Measurements from ENCODE around the gene EIF1.

Gene EIF1

DNA sequence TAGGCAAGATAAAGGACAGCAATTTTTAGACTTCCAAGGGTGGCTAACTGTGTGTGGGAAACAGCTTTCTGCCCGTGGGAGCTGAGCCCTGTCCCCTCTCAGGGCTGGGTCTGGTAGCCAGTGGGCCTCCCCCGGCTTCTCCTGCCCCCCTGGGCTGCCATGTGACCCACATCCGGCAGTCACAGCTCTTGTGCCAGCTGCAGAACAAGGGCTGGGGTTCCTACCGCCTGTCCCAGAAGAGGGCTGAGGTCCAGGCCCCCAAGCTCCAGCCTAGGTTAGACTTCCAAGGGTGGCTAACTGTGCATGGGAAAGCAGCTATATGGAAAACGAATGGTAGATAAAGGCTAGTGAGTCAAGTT, 29.6 kb downstream of the EIF1 start:
- no peak overlapping the region for H3K4me3 ChIP-seq (ENCODE audit: low read length)
- TF ChIP-seq, protein P1, sequence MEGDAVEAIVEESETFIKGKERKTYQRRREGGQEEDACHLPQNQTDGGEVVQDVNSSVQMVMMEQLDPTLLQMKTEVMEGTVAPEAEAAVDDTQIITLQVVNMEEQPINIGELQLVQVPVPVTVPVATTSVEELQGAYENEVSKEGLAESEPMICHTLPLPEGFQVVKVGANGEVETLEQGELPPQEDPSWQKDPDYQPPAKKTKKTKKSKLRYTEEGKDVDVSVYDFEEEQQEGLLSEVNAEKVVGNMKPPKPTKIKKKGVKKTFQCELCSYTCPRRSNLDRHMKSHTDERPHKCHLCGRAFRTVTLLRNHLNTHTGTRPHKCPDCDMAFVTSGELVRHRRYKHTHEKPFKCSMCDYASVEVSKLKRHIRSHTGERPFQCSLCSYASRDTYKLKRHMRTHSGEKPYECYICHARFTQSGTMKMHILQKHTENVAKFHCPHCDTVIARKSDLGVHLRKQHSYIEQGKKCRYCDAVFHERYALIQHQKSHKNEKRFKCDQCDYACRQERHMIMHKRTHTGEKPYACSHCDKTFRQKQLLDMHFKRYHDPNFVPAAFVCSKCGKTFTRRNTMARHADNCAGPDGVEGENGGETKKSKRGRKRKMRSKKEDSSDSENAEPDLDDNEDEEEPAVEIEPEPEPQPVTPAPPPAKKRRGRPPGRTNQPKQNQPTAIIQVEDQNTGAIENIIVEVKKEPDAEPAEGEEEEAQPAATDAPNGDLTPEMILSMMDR (conservative IDR thresholded peaks at IDR 0.05; ENCODE audit: low read depth, low read length), result no peak
- DNase-seq (ENCODE audit: low read depth), result no peak

DNA sequence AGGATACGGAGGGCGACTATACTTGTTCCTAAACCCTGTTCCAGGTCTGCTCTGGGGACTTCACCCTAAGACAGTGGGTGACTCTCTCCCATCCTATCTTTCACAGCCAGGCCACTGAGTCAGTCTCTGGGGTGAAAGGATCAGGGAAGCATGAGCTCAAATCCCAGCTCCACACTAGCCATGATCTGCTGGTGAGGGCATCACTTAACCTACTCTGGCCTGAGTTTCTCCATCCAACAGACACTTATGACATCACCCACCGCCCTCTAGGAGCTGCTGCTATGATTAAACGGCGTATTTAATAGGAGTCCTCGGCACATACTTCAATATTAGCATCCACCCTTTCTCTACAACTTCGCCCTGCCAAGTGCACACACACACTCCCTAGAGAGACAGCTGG, 33.5 kb downstream of the EIF1 start:
- TF ChIP-seq, protein P1 (conservative IDR thresholded peaks at IDR 0.05; ENCODE audit: low read depth, low read length), result no peak
- DNase-seq (ENCODE audit: low read depth), result no peak
- no peak overlapping the region for H3K4me3 ChIP-seq (ENCODE audit: low read length)

DNA sequence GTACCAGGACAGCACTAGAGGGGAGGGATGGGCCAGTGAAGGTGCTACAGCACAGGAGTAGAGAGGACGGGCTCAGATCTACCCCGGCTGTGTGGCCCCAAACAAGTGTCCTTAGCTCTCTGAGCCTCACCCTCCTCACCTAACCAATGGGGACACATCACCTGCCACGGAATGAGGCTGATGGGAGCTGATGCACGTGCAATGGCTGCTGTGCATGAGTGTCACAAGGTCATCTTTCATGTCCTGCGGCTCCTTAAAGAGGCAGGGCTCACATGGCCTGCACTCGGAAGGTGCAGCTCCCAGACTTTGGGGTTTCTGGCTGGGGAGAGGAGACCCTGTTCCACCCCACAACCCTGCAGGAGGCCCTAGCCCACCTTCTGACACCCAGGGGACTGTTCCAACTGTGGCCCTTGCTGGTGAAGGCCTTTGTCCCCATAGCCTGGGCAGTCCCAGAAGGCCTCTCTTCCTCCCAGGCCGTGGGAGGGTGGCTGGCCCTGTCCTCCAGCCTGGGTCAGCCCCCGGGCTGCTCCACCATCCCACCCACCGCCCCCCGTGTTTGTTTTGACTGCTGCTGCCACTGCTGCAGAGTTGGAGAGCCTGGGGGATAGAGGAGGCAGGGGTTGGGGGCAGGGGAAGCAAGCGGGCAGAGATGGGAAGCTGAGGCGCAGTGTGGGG, 35.3 kb downstream of the EIF1 start:
- TF ChIP-seq, protein P1 (conservative IDR thresholded peaks at IDR 0.05; ENCODE audit: low read depth, low read length), result no peak
- no peak for DNase-seq (ENCODE audit: low read depth)
- H3K4me3 ChIP-seq (ENCODE audit: low read length), result no peak overlapping the region

DNA sequence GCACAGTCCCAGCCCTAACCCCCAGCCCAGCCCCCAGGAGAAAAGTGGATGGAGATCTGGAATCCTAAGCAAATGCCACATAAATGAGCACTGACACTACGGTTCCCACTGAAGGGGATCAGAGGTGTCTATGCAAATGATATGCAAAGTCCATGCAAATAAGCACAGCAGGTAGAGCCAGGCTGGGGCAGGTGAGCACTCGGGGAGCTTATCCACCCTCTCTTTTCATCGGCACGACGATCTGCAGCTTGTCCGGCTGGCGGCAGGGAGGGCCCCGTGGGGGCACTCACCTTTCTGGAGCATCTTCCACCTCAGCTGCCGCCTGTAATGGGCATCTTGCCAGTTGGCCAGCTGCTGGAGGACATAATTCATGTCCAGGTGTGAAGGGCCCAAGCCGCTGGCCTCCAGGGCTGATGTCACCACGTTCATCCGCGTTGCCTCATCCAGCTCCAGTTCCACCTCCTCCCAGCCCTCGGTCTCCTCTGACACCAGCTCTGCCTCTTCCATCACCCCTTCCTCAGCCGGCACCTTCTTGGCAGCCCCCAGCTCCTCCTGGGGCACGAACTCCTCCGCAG, 35.9 kb downstream of the EIF1 start:
- DNase-seq (ENCODE audit: low read depth), result no peak
- TF ChIP-seq, protein P1 (conservative IDR thresholded peaks at IDR 0.05; ENCODE audit: low read depth, low read length), result no peak
- H3K4me3 ChIP-seq (ENCODE audit: low read length), result no peak overlapping the region

DNA sequence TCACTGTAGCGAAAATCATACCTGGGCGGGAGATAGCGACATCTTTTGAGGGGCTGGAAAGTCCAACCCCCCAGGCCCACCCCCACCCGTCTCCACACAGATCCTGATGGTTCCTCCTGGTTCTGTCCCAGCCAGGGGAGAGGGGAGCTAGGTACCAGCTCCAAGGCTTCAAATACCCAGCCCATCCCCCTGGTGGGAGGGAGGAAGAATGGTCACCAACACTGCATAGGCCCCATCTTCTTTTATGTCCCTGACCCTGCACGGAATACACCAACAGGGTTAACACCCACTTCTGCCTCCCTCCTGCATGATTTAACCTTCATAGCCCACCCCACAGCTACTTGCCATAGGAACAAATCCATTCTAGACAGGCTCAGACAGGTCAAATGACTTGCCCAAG, 36.4 kb downstream of the EIF1 start:
- no peak overlapping the region for H3K4me3 ChIP-seq (ENCODE audit: low read length)
- TF ChIP-seq, protein P1 (conservative IDR thresholded peaks at IDR 0.05; ENCODE audit: low read depth, low read length), result no peak
- DNase-seq (ENCODE audit: low read depth), result no peak

DNA sequence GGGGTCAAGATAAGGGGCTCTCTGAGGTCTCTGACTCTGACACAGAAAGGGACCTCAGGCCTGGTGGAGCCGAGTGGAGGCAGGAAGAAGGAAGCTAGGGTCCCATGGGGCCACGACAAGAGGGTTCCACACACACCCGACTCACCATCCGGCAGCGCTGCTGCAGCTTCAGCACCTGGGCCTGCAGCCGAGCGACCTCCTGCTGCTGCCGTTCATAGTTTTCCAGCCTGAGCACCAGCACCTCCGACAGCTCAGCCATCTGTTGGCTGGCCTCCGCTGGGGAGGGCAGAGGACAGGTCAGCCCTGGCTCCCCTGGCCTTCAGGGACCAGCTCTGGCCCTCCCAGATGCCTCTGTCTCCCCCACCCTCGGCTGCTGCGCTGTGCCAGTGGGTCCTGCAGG, 39.4 kb downstream of the EIF1 start:
- TF ChIP-seq, protein P1 (conservative IDR thresholded peaks at IDR 0.05; ENCODE audit: low read depth, low read length), result no peak
- DNase-seq (ENCODE audit: low read depth), result no peak
- H3K4me3 ChIP-seq (ENCODE audit: low read length), result no peak overlapping the region

DNA sequence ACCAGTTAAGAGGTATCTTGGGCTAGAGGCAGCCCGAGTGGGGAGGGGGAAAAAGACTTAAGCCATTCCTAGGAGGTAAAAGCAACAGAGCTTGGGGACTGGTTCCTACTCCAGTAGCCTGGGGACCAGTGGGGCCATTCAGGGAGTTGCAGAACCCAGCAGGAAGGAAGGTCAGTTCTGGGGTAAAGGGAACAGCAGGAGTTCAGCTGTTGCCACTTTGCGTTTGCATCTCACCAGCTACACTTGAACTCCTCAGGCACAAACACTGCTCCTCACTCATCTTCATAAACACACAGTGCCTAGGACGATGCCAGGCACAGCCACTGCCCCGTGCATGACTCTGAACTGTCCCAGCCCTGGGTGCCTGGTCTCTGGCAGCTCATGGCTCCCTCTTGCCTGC, 41.8 kb downstream of the EIF1 start:
- TF ChIP-seq, protein P1 (conservative IDR thresholded peaks at IDR 0.05; ENCODE audit: low read depth, low read length), result no peak
- no peak overlapping the region for H3K4me3 ChIP-seq (ENCODE audit: low read length)

More for the DNA sequence above, 41.8 kb downstream of the EIF1 start:
- no peak for DNase-seq (ENCODE audit: low read depth)
